Chondrocyte (in vitro differentiated cells): ENCODE data around the gene WDTC1. TPM values are rescaled to one million over a fixed set of nuclear protein-coding genes. Genes with fewer than 3 reads are reported as not detected.
"Not testable (repeated sequence)": the region's sequence is repeated elsewhere in the genome, so short reads cannot be mapped to it uniquely, and the experiment has no call there.

Experiments
- DNase-seq: peaks from one replicate; pipeline ENCODE4 v3.0.0; 2021; ENCODE audit warnings: mixed read lengths, low spot score
- H3K27ac Mint-ChIP-seq: one replicate; pipeline ENCODE4 v1.8.0; 2021; ENCODE audit warnings: mild to moderate bottlenecking, moderate library complexity, mixed read lengths; ENCODE audit not compliant: unreplicated experiment
- H3K27me3 Mint-ChIP-seq: 2 replicates; pipeline ENCODE4 v1.8.0; 2021; ENCODE audit warnings: low read depth, mixed read lengths
- H3K36me3 Mint-ChIP-seq: 2 replicates; pipeline ENCODE4 v1.8.0; 2021; ENCODE audit warnings: low read depth, mixed read lengths
- H3K4me1 Mint-ChIP-seq: 2 replicates; pipeline ENCODE4 v1.8.0; 2021; ENCODE audit warnings: low read depth, mild to moderate bottlenecking, mixed read lengths
- H3K4me3 Mint-ChIP-seq: one replicate; pipeline ENCODE4 v1.8.0; 2021; ENCODE audit warnings: mild to moderate bottlenecking, moderate library complexity, mixed read lengths; ENCODE audit not compliant: unreplicated experiment
- H3K9me3 Mint-ChIP-seq: 2 replicates; pipeline ENCODE4 v1.8.0; 2021; ENCODE audit warnings: low read depth, mixed read lengths
- CTCF ChIP-seq: fragments of 200-600 bp; sonication (generic); IDR thresholded peaks from 2 replicates; pipeline ENCODE4 v1.5.0; 2021; ENCODE audit warnings: antibody characterized with exemption, mild to moderate bottlenecking, moderate library complexity
- total RNA-seq: library from RNA; stranded (reverse); gene quantifications from 3 replicates; pipeline ENCODE4 v1.2.1, GENCODE V29; 2021

The WDTC1 gene
- total RNA-seq, 1 donor from 2014 or later: 30.8 TPM

DNA sequence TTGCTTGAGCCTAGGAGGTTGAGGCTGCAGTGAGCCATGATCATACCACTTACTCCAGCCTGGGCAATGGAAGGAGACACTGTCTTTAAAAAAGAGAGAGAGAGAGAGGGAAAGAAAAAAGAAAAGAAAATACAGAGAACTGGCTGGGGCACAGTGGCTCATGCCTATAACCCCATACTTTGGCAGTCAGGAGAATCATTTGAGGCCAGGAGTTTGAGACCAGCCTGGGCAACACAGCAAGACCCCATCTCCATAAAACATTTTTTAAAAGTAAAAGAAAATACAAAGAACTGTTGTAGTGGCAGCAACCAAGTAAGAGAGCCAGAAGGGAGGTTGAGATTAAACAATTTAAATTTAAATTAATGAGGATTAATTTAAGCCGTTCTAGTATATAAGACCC, 39.8 kb downstream of the WDTC1 start:
- Mint-ChIP-seq H3K9me3 (peaks cover 13% of the 10 kb centered on the region), H3K27me3 (no peaks in the 10 kb centered on the region), H3K4me1 (no peaks in the 10 kb centered on the region), H3K4me3 (no peak overlapping the region), H3K27ac (no peak overlapping the region), H3K36me3 (peaks cover 20% of the 10 kb centered on the region)
- no peak for TF ChIP-seq CTCF
- DNase-seq: no peak

DNA sequence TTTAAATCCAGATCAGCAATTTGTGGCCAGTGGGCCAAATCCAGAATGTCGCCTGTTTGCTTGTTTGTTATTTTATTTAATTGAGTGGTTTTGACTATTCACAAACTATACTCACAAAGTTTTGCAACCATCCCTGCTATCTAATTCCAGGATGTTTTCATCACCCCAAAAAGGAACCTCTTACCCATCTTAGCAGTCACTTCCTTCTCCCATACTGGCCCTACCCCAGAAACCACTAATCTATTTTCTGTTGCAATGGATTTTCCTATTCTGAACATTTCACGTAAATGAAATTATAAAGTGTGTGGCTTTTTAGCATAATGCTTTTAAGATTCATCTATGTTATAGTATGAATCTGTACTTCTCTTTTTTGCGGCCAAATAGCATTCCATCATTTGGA, 41.3 kb downstream of the WDTC1 start:
- DNase-seq: no peak
- no peak overlapping the region for H3K27ac Mint-ChIP-seq
- H3K27me3 Mint-ChIP-seq: no peaks in the 10 kb centered on the region
- H3K4me3 Mint-ChIP-seq: no peak overlapping the region
- TF ChIP-seq CTCF: no peak
- H3K36me3 Mint-ChIP-seq: peaks cover 19% of the 10 kb centered on the region
- no peaks in the 10 kb centered on the region for H3K4me1 Mint-ChIP-seq
- H3K9me3 Mint-ChIP-seq: peaks cover 13% of the 10 kb centered on the region

DNA sequence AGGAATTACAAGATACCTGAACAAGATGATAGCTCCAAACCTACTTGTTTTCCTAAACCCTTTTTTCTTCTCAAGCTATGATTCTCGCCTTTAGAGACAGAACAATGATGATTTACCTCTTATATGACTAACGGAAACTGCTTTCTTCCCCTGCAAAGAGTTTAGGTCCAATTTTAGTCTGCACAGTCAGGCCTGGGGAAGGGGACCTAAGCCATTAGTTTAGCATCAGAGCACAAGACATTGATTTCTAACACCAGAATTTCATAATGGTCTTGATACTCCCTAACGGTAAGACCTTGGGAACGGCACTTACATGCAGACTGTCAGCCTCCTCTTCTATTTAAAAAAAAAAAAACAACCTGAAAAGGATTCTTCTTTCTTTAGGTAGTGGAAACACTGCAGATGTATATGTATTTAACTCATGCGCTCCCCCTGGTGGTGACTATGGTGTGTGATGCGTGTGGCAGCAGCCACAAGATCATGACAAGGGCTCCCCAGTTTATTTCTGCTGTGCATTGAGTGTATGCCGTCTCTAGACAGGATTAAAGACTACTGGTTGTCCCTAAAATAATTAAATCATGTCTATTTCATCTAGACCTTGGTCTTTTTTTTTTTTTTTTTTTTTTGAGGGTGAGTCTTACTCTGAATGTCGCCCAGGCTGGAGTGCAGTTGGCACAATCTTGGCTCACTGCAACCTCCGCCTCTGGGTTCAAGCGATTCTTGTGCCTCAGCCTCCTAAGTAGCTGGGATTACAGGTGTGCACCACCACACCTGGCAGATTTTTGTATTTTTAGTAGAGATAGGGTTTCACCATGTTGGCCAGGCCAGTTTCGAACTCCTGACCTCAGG, 50.2 kb downstream of the WDTC1 start:
- Mint-ChIP-seq H3K36me3 (peaks cover 9% of the 10 kb centered on the region), H3K4me3 (no peak overlapping the region), H3K27me3 (no peaks in the 10 kb centered on the region), H3K27ac (no peak overlapping the region), H3K9me3 (no peaks in the 10 kb centered on the region), H3K4me1 (no peaks in the 10 kb centered on the region)
- TF ChIP-seq CTCF: peak; percentile 94
- no peak for DNase-seq

DNA sequence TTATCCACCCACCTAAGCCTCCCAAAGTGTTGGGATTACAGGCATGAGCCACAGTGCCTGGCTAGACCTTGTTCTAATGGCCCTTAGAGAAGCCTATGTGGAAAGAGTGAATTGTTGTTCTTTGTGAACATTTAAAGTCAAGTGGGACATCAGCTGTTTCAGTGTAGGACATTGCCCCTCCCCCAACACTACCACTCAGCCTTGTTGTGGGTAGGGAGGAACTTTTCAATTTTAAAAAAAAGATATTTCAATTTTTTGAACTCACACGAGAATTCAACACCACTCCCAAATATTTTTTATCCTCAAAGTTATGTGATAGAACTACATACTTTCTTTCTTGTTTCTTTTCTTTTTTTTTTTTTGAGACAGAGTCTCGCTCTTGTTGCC, 50.8 kb downstream of the WDTC1 start:
- Mint-ChIP-seq H3K27me3 (no peaks in the 10 kb centered on the region), H3K36me3 (peaks cover 10% of the 10 kb centered on the region), H3K9me3 (no peaks in the 10 kb centered on the region), H3K4me3 (no peak overlapping the region), H3K27ac (no peak overlapping the region), H3K4me1 (no peaks in the 10 kb centered on the region)
- DNase-seq: no peak
- TF ChIP-seq CTCF: no peak

DNA sequence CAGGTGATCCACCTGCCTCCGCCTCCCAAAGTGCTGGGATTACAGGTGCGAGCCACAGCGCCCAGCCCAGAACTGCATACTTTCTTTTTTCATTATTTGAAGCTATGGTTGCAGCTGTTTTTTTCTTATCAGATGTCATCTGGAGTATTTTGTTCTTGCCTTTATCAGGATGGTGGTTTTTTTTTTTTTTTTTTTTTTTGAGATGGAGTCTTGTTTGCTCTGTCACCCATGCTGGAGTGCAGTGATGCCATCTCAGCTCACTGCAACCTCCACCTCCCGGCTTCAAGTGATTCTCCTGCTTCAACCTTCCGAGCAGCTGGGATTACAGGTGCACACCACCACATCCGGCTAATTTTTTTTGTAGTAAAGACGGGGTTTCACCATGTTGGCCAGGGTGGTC, 51.4 kb downstream of the WDTC1 start:
- not testable (repeated sequence) for H3K4me3 Mint-ChIP-seq, H3K4me1 Mint-ChIP-seq, H3K27ac Mint-ChIP-seq, H3K9me3 Mint-ChIP-seq, H3K27me3 Mint-ChIP-seq, DNase-seq
- peaks cover 14% of the 10 kb centered on the region for H3K36me3 Mint-ChIP-seq

- H3K4me3 Mint-ChIP-seq, H3K27me3 Mint-ChIP-seq, H3K9me3 Mint-ChIP-seq, H3K4me1 Mint-ChIP-seq, DNase-seq, H3K27ac Mint-ChIP-seq: not testable (repeated sequence)
- peaks cover 22% of the 10 kb centered on the region for H3K36me3 Mint-ChIP-seq
Observed at GRCh38 chr1:27289125-27289524, 54.7 kb downstream of the WDTC1 start.
